HCT116 (cell line): ENCODE results near the gene PCCA.

Experiments used
- EZH2 ChIP-seq: fragments of 200-600 bp; sonication (generic); IDR thresholded peaks from 2 replicates; pipeline ENCODE4 v1.6.1; 2017; ENCODE audit warnings: antibody characterized with exemption, mixed run types
- POLR2A ChIP-seq: IDR thresholded peaks from 2 replicates; pipeline ENCODE4 v1.7.0; 2011; ENCODE audit warnings: borderline replicate concordance; ENCODE audit not compliant: insufficient read depth, insufficient read length; ENCODE audit errors: extremely low read depth
- POLR2AphosphoS5 ChIP-seq: IDR thresholded peaks from 2 replicates; pipeline ENCODE4 v1.6.1; 2011; ENCODE audit warnings: mild to moderate bottlenecking, low read depth, low read length, moderate library complexity
- SIN3A ChIP-seq: IDR thresholded peaks from 2 replicates; pipeline ENCODE4 v1.6.1; 2012; ENCODE audit warnings: low read depth
- YY1 ChIP-seq: IDR thresholded peaks from 2 replicates; pipeline ENCODE4 v1.6.1; 2011; ENCODE audit warnings: low read length, low read depth, moderate library complexity, mild to moderate bottlenecking; ENCODE audit not compliant: insufficient replicate concordance; ENCODE audit errors: extremely low read depth
- ZFX ChIP-seq: fragments of 450-650 bp; IDR thresholded peaks from 2 replicates; pipeline ENCODE4 v1.6.1; 2017
- ZNF274 ChIP-seq: fragments of 200-500 bp; sonication (Bioruptor generic); IDR thresholded peaks from 2 replicates; pipeline ENCODE4 v1.6.1; 2014; ENCODE audit warnings: mild to moderate bottlenecking, low read depth, low read length, inconsistent platforms
- TF ChIP-seq, protein P1 (sequence below), 3 experiments: fragments of 200-600 bp in 1 of 3; sonication (generic) in 1 of 3; IDR thresholded peaks in 2 of 3; conservative IDR thresholded peaks in 1 of 3; 2 replicates each; pipeline ENCODE4 v1.5.1; 2012 to 2017; ENCODE audit warnings: low read depth in 2 of 3, low read length in 2 of 3, antibody characterized with exemption in 1 of 3, borderline replicate concordance in 1 of 3, control low read depth in 1 of 3, mild to moderate bottlenecking in 1 of 3, mixed read lengths in 1 of 3, mixed run types in 1 of 3, moderate library complexity in 1 of 3; ENCODE audit not compliant: insufficient read depth in 1 of 3
- TF ChIP-seq, protein P2 (sequence below): IDR thresholded peaks from 2 replicates; pipeline ENCODE4 v1.6.1; 2012
- TF ChIP-seq, protein P3 (sequence below): IDR thresholded peaks from 2 replicates; pipeline ENCODE4 v1.6.1; 2012; ENCODE audit warnings: low read depth

DNA sequence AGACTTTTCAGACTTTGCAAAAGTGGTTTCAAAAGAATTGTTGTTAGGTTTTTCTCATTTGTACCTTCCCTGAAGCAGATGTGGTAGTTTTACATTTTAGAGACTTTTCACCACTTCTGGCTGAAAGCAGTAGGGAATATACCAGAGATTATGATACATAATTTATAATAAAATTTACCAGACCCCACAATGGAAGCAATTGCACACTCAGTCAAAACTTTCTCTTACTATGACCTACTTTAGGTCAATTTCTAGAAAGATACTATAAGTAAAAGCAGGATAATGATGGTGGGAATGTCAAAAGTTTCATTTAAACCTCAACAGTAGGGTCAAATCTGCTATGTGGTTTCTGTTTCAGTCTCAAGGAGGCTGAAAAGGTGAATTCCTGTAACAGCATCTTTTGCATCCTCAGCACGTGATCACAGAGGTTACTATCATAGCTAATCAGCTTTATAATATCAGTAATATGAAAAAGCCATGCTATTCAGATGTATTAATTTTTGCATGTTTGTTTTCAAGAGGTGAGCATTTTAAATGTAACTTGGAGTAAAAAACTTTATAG is 26.9 kb downstream of the PCCA start:
- TF ChIP-seq, protein P1, sequence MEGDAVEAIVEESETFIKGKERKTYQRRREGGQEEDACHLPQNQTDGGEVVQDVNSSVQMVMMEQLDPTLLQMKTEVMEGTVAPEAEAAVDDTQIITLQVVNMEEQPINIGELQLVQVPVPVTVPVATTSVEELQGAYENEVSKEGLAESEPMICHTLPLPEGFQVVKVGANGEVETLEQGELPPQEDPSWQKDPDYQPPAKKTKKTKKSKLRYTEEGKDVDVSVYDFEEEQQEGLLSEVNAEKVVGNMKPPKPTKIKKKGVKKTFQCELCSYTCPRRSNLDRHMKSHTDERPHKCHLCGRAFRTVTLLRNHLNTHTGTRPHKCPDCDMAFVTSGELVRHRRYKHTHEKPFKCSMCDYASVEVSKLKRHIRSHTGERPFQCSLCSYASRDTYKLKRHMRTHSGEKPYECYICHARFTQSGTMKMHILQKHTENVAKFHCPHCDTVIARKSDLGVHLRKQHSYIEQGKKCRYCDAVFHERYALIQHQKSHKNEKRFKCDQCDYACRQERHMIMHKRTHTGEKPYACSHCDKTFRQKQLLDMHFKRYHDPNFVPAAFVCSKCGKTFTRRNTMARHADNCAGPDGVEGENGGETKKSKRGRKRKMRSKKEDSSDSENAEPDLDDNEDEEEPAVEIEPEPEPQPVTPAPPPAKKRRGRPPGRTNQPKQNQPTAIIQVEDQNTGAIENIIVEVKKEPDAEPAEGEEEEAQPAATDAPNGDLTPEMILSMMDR (IDR thresholded peaks at IDR 0.05 in 2 of 3, conservative IDR thresholded peaks at IDR 0.05 in 1 of 3; ENCODE audit: borderline replicate concordance in 1 of 3, insufficient read depth in 1 of 3, low read depth in 2 of 3, low read length in 2 of 3), result no peak
- TF ChIP-seq, protein P2, sequence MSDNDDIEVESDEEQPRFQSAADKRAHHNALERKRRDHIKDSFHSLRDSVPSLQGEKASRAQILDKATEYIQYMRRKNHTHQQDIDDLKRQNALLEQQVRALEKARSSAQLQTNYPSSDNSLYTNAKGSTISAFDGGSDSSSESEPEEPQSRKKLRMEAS, result no peak
- TF ChIP-seq ZNF274 (no peak), POLR2AphosphoS5 (no peak), ZFX (no peak), EZH2 (no peak), SIN3A (no peak), YY1 (no peak), POLR2A (no peak)
- TF ChIP-seq, protein P3, sequence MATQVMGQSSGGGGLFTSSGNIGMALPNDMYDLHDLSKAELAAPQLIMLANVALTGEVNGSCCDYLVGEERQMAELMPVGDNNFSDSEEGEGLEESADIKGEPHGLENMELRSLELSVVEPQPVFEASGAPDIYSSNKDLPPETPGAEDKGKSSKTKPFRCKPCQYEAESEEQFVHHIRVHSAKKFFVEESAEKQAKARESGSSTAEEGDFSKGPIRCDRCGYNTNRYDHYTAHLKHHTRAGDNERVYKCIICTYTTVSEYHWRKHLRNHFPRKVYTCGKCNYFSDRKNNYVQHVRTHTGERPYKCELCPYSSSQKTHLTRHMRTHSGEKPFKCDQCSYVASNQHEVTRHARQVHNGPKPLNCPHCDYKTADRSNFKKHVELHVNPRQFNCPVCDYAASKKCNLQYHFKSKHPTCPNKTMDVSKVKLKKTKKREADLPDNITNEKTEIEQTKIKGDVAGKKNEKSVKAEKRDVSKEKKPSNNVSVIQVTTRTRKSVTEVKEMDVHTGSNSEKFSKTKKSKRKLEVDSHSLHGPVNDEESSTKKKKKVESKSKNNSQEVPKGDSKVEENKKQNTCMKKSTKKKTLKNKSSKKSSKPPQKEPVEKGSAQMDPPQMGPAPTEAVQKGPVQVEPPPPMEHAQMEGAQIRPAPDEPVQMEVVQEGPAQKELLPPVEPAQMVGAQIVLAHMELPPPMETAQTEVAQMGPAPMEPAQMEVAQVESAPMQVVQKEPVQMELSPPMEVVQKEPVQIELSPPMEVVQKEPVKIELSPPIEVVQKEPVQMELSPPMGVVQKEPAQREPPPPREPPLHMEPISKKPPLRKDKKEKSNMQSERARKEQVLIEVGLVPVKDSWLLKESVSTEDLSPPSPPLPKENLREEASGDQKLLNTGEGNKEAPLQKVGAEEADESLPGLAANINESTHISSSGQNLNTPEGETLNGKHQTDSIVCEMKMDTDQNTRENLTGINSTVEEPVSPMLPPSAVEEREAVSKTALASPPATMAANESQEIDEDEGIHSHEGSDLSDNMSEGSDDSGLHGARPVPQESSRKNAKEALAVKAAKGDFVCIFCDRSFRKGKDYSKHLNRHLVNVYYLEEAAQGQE, result no peak
